ENCODE measurements around the gene TULP1.

DNA sequence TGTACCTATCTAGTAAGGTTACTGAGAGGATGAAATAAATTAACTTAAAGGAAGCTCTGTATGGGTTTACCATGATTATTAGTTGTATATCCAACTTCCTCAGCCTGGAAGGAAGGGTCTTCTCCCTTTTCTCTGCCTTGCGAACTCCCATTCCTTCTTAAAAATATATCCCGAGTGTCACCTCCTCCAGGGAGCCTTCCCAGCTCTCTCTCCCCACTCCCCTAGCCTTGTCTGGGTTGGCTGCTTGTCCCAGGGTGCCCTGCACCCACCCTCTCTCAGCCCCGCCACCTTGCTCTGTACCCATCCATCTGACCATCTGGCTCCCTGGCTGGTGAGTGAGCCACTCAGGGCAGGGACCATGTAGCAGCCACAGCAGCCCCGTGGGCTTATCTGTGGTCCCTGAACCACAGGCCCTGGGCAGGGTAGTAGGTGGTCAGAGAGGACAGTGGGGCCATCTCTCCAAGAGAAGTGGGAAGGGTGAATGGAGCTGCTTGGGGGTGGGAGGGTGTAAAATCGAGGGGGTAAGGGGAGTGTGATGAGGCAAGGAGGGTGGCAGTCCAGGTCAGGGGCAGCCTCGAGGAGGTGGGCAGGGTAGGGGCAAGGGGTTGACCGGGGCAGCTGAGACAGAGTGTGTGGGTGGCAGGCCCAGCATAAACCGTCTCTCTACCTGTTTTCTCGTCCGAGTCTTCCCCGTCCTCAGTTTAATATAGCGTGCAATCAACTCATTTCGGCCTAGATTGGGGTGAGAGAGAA is 28.6 kb downstream of the TULP1 start:
- TF ChIP-seq, protein P1, sequence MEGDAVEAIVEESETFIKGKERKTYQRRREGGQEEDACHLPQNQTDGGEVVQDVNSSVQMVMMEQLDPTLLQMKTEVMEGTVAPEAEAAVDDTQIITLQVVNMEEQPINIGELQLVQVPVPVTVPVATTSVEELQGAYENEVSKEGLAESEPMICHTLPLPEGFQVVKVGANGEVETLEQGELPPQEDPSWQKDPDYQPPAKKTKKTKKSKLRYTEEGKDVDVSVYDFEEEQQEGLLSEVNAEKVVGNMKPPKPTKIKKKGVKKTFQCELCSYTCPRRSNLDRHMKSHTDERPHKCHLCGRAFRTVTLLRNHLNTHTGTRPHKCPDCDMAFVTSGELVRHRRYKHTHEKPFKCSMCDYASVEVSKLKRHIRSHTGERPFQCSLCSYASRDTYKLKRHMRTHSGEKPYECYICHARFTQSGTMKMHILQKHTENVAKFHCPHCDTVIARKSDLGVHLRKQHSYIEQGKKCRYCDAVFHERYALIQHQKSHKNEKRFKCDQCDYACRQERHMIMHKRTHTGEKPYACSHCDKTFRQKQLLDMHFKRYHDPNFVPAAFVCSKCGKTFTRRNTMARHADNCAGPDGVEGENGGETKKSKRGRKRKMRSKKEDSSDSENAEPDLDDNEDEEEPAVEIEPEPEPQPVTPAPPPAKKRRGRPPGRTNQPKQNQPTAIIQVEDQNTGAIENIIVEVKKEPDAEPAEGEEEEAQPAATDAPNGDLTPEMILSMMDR (IDR thresholded peaks at IDR 0.05 in 2 of 3, conservative IDR thresholded peaks at IDR 0.05 in 1 of 3; ENCODE audit: borderline replicate concordance in 1 of 3, insufficient read depth in 1 of 3, low read depth in 2 of 3, low read length in 2 of 3) = no peak
- TF ChIP-seq POLR2AphosphoS5 (IDR thresholded peaks at IDR 0.05; ENCODE audit: low read depth, low read length) (no peak), POLR2A (IDR thresholded peaks at IDR 0.05; ENCODE audit: borderline replicate concordance, extremely low read depth, insufficient read depth, insufficient read length) (no peak), TCF7L2 (IDR thresholded peaks at IDR 0.05; ENCODE audit: borderline replicate concordance, extremely low read depth, insufficient read depth, insufficient read length) (no peak), SIN3A (IDR thresholded peaks at IDR 0.05; ENCODE audit: low read depth) (no peak)

Data from HCT116 (cell line).